Neural cell (in vitro differentiated cells): ENCODE results near the gene NCOA4.

Source experiments
- EZH2 ChIP-seq: fragments of 200-600, 300-800 bp; shearing (Covaris generic), sonication (generic); IDR thresholded peaks from 2 replicates; pipeline ENCODE4 v1.6.1; 2014; ENCODE audit warnings: antibody characterized with exemption, low read length, borderline replicate concordance, mild to moderate bottlenecking; ENCODE audit not compliant: insufficient read depth, poor library complexity, severe bottlenecking
- MXI1 ChIP-seq: fragments of 450-650 bp; conservative IDR thresholded peaks from 2 replicates; pipeline ENCODE4 v1.6.1; 2014; ENCODE audit warnings: antibody characterized with exemption, mild to moderate bottlenecking; ENCODE audit not compliant: poor library complexity, severe bottlenecking
- POLR2AphosphoS5 ChIP-seq: IDR thresholded peaks from 2 replicates; pipeline ENCODE4 v1.6.1; 2012
- TAF1 ChIP-seq: IDR thresholded peaks from 2 replicates; pipeline ENCODE4 v1.6.1; 2012; ENCODE audit warnings: low read depth
- TF ChIP-seq, protein P1 (sequence below): fragments of 450-650 bp; IDR thresholded peaks from 2 replicates; pipeline ENCODE4 v1.5.1; 2014; ENCODE audit warnings: antibody characterized with exemption, mild to moderate bottlenecking, moderate library complexity; ENCODE audit not compliant: poor library complexity, severe bottlenecking

- TF ChIP-seq, protein P1, sequence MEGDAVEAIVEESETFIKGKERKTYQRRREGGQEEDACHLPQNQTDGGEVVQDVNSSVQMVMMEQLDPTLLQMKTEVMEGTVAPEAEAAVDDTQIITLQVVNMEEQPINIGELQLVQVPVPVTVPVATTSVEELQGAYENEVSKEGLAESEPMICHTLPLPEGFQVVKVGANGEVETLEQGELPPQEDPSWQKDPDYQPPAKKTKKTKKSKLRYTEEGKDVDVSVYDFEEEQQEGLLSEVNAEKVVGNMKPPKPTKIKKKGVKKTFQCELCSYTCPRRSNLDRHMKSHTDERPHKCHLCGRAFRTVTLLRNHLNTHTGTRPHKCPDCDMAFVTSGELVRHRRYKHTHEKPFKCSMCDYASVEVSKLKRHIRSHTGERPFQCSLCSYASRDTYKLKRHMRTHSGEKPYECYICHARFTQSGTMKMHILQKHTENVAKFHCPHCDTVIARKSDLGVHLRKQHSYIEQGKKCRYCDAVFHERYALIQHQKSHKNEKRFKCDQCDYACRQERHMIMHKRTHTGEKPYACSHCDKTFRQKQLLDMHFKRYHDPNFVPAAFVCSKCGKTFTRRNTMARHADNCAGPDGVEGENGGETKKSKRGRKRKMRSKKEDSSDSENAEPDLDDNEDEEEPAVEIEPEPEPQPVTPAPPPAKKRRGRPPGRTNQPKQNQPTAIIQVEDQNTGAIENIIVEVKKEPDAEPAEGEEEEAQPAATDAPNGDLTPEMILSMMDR, result no peak
- TF ChIP-seq POLR2AphosphoS5, result no peak
- TF ChIP-seq TAF1, result no peak
- TF ChIP-seq MXI1, result no peak
- no peak for TF ChIP-seq EZH2
These were observed 15.8 kb upstream of the NCOA4 start, which contains the start of gene MSMB for GRCh38 chr10:46046261-46046660.
